ENCODE measurements around the gene NFKB2.

GRCh38 chr10:102436312-102436711, 40.8 kb downstream of the NFKB2 start:
- TF ChIP-seq, protein P1, sequence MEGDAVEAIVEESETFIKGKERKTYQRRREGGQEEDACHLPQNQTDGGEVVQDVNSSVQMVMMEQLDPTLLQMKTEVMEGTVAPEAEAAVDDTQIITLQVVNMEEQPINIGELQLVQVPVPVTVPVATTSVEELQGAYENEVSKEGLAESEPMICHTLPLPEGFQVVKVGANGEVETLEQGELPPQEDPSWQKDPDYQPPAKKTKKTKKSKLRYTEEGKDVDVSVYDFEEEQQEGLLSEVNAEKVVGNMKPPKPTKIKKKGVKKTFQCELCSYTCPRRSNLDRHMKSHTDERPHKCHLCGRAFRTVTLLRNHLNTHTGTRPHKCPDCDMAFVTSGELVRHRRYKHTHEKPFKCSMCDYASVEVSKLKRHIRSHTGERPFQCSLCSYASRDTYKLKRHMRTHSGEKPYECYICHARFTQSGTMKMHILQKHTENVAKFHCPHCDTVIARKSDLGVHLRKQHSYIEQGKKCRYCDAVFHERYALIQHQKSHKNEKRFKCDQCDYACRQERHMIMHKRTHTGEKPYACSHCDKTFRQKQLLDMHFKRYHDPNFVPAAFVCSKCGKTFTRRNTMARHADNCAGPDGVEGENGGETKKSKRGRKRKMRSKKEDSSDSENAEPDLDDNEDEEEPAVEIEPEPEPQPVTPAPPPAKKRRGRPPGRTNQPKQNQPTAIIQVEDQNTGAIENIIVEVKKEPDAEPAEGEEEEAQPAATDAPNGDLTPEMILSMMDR (IDR thresholded peaks at IDR 0.05; ENCODE audit: low read depth, low read length): no peak
- TF ChIP-seq POLR2A (IDR thresholded peaks at IDR 0.05; ENCODE audit: extremely low read depth, insufficient read length) (no peak), MYC (IDR thresholded peaks at IDR 0.05; ENCODE audit: low read depth, low read length) (no peak), MAX (IDR thresholded peaks at IDR 0.05; ENCODE audit: low read depth, low read length) (no peak)

Data from NB4 (cell line).